GM21447 (cell line): ENCODE measurements around the gene KMT2E.
A peak's percentile ranks its signal among the peaks of the same experiment; 100 is the strongest.

Experiments
- ATAC-seq: cut with Tn5 transposase; IDR thresholded peaks from one replicate; pipeline ENCODE4 v1.9.1; 2021; ENCODE audit not compliant: unreplicated experiment

Gene KMT2E

GRCh38 chr7:105126436-105126975, 112.5 kb downstream of the KMT2E start:
- ATAC-seq, result no peak

- no peak for ATAC-seq
These were observed 113.2 kb downstream of the KMT2E start for GRCh38 chr7:105127179-105127578.

GRCh38 chr7:105130048-105130447, 116.0 kb downstream of the KMT2E start:
- ATAC-seq, result no peak

DNA sequence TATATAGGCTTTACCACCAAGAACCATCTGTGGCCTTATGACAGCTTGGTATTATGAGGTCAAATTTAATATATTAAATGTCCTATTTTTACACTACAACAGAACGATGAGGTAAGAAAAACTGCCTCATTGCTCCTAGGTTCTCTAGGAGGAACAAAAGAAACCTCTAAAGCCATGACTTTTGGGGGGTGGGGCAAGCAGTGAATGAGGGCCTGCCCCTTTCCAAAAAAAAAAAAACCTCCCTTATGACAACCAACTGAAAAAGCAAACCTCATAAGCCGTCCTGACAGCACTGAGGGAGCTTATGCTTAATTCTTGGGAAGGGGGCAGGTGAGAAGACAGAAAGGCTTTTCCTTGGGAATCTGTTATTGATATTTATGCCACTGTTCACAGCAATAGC, 116.6 kb downstream of the KMT2E start:
- no peak for ATAC-seq

DNA sequence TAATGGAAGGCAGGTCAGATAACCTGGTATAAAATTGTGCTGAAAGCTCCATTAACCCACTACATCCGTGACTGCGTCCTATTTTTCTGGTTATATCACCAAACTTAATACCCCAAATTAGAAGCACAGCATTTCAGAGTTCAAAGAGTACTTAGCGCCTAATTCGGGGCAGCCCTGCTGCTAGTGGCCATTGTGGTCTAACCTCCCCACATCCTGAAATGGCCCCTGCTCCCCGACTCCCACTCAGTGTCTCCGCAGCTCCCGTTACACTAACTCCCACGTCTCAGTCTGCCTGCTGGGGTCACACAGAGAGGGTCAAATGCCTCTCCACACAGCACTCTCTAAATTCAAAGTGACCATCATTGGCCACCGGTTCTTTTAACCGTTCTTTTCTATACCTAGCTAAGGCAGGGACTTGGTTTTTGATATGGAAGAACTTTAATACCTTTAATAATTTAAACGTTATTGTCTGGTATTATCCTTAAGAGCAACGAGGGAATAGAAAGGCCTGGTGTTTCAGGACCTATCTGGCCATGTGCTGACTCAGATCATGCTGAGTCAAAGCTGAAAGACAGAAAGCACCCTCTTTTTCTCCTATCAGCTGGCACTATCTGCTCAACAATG, 117.1 kb downstream of the KMT2E start:
- ATAC-seq, result peak; percentile 52

DNA sequence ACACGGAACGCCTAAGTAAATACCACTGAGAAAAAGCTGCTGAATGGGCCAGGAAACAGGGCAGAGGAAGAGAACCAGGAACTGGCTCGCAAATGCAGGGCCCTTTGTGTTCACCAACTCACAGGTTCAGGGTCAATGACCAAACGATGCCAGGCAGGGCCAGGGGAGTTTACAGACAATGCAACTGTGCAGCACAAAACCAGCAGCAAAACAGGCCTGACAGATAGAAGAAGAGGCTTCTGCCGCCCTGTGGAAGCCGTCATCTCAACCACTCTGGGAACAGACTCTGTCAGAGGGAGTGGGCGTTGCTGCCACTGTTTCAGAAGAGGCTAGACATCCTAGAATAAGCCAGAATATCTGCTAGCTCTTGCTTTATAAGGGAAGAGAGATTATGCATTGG, 117.9 kb downstream of the KMT2E start:
- ATAC-seq, result no peak

DNA sequence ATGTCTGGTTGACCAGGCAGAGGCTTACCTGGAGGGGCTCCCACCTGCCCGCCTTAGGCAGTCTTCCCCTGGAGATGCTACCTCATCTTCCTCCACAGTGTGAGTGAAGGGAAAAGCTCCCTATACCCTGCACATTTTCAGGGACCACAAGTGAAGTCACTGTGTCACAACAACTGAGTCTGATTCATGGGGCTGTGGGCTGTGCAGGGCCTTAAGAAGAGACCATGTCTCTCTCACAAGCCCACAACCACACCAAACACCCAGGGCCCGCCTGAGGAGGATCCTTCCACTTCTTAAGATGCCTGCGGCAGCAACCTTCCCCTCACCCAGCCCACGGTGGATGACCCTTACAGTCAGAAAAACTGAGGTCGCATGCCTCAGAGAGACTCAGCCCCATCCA, 118.3 kb downstream of the KMT2E start:
- no peak for ATAC-seq

- no peak for ATAC-seq
These were observed 118.8 kb downstream of the KMT2E start for GRCh38 chr7:105132835-105133234.

DNA sequence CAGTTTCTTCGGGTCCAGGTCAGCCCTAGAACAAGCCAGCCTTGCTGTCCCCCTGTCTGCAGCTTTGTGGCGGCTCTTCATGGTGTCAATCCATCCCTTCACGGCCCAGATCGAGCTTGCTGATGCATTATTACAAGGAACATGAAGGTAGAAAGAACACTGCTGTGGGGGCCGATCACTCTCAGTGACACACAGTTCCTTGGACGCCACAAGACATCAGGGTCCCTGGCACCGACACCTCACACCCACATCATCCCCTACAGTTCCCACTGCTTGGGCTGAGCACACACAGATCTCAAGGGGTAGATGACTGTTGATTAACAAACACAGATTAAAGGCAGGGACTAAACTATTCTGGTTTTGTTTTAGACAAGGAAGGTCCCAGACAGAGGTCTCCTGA, 119.4 kb downstream of the KMT2E start:
- ATAC-seq, result no peak

DNA sequence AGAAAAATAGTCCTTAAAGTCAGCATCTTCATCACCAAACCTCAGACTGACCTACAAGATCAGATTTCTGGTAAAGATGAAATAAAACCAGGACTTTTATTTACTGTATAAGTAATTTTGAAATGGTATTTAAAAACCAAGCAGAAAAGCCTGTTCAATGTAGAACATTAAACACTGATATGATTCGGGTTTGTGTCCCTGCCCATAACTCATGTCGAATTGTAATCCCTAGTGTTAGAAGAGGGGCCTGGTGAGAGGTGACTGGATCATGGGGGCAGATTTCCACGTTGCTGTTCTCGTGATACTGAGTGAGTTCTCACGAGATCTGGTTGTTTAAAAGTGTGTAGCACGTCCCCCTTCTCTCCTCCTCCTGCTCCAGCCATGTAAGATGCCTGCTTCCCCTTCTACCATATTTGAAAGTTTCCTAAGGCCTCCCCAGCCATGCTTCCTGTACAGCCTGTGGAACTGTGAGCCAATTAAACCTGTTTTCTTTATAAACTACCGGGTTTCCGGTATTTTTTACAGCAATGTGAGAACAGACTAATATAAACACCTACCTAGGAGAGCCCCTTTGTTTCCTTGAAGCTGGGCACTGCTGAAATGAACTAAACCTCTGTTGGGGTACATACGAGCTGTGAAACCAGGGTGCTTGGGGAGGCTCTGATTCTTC, 120.1 kb downstream of the KMT2E start:
- no peak for ATAC-seq

DNA sequence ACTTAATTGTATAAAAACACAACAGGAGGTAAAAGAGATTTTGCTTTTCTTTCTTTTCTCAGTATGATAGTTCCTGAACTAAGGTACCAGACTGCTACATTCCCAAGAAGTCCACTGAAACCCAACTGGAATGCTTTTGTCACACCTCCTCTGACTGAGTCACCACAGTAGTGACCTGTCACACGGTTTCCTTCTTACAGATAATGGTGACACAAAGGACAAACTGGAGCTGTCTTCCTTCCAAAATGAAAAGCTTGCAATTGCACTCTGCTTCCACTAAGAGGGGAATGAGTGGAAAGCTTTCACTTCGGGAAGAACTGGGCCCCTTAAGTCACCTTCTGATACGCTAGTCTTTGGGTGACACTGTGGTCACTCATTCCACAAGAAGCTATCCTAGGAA, 122.2 kb downstream of the KMT2E start:
- no peak for ATAC-seq

DNA sequence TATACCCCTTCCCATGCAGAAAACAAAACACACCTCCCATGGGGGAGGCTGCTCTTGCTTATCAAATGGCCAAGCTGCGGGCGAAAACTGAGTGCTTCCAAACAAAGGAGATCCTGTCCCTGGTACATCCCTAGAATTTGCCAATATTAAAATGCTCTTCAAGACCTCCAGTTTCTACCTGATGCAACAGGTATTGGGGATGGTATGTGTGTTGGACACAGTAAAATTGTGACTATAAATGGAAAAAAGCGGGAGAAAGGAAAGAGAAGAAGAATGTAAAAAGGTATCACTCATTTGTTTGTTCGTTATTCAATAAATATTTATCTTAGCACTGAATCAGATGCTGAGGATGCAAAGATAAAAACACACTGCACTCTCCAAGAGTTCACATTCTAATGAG, 123.9 kb downstream of the KMT2E start:
- ATAC-seq, result no peak

GRCh38 chr7:105139381-105139780, 125.4 kb downstream of the KMT2E start:
- ATAC-seq, result no peak

- no peak for ATAC-seq
These were observed 127.1 kb downstream of the KMT2E start for GRCh38 chr7:105141068-105141467.

DNA sequence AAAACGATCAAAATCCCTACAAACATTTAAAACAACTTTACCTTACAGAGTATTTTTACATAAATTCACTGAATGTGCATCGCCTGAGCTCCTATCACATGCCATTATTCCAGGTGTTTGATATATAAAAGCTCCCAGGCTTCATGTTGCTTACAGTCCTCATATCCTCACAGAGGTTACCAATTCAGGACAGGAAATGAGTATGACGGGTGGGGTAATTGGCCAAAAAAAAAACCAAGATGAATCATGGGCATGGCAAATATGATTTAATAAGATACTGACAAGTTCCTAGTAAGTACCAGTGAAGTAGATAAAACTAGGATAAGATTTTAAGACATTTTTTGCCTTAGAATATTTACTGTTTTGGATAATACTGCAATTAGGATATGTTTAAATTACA, 135.8 kb downstream of the KMT2E start:
- ATAC-seq, result no peak

DNA sequence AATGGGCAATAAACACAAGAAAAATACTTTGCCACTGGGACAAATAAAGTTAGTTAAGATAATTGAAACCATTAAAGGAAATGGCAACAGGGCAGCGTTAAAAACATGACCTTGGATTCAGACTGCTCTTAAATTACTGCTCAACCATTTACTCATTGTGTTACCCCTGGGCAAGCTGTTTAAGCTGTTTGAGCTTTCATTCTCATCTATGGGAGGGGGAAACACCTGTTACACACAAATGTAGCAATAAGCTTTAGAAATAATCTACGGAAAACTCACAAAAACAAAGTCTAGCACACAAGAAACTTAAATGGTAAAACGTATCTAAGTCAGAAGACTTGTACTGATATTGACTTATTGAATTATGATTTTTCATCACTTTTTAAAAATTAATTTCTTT, 137.1 kb downstream of the KMT2E start:
- no peak for ATAC-seq

DNA sequence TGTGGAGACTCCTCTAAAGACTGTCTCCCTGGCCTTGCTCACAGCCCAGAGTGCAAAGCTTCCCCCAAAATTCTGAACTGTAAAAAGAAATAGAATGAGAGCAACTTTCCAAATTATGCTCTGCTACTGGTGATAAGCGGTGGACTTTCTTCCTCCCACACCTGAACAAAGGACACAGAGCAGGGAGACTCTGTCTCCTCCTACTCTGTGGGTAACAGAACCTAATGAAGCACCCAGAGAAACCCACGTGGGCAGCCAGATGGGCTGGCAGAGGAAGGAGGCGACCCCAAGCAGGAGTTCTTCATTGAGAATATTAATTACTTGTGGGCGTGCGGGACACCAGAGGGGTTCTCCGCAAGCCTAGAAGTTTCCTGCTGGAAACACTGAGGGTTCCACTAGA, 139.5 kb downstream of the KMT2E start:
- no peak for ATAC-seq

DNA sequence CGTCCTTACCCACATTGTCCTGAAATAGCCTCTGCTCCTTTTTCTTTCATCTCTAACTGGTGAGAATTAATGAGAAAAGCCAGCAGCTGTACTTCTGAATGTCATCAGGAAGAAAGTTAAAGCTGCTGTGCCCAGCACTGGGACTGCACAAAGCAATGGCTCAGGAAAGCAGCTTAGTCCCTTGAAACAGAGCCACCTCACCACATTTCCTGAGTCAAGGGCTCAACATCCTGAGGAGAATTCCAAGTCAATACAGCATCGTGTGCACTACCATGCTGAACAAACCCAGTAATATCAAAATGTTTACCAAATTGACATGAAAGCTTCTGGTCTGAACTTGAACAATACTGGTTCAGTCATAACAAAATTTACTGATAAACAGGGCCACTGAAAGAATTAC, 140.1 kb downstream of the KMT2E start:
- ATAC-seq, result no peak

- ATAC-seq, result no peak
These were observed 142.7 kb downstream of the KMT2E start for GRCh38 chr7:105156731-105157130.

GRCh38 chr7:105157278-105157677, 143.3 kb downstream of the KMT2E start:
- ATAC-seq, result no peak

DNA sequence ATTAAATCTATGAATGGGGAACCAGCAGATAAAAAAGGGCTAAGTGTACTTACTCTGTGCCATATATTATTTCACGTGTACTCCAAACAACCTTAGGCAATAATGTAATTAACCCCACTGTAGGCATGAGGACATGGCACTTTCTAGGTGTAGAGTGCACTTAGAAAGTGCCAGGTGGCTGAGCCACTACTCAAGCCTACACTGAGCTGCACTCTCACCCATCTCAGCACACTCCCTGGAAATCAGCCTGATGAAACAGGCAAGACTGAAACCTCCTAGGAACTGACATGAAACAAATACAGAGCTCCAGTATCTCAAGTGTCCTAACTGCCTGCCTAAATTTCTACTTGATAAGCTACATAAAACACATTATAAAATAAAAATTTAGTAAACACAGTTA, 147.4 kb downstream of the KMT2E start:
- no peak for ATAC-seq
